ENCODE results near the gene PDGFB.
A peak's percentile ranks its signal among the peaks of the same experiment; 100 is the strongest.

PDGFB gene

DNA sequence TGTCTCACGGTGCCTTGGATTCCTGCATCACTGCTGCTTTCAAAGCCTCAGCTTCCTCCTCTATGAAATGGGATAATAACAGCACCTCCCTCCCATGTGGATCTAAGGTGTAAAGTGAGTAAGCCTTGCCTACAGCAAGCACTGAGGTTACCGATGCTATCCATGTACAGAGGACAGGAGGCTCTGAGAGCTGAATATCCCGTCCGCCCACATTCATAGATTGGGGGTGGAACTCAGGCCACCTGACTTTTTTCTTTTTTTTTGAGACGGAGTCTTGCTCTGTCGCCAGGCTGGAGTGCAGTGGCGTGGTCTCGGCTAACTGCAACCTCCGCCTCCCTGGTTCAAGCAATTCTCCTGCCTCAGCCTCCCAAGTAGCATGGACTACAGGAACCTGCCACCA is 12.5 kb downstream of the PDGFB start:
- in situ Hi-C loops (cut with HindIII; ENCODE audit: low pct_ligation_motif_present, low sequenced_read_pairs) = no loop called here
- DNase-seq = no peak
- no peaks in the 10 kb centered on the region for H3K36me3 ChIP-seq (replicated peaks)
- no peaks in the 10 kb centered on the region for H3K27me3 ChIP-seq (replicated peaks)
- no peak overlapping the region for H3K27ac ChIP-seq
- H3K4me3 ChIP-seq (ENCODE audit: low read depth, low read length) = no peak overlapping the region
- TF ChIP-seq, protein P1, sequence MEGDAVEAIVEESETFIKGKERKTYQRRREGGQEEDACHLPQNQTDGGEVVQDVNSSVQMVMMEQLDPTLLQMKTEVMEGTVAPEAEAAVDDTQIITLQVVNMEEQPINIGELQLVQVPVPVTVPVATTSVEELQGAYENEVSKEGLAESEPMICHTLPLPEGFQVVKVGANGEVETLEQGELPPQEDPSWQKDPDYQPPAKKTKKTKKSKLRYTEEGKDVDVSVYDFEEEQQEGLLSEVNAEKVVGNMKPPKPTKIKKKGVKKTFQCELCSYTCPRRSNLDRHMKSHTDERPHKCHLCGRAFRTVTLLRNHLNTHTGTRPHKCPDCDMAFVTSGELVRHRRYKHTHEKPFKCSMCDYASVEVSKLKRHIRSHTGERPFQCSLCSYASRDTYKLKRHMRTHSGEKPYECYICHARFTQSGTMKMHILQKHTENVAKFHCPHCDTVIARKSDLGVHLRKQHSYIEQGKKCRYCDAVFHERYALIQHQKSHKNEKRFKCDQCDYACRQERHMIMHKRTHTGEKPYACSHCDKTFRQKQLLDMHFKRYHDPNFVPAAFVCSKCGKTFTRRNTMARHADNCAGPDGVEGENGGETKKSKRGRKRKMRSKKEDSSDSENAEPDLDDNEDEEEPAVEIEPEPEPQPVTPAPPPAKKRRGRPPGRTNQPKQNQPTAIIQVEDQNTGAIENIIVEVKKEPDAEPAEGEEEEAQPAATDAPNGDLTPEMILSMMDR (IDR thresholded peaks at IDR 0.05; ENCODE audit: low read depth, low read length, missing control alignments) = no peak

DNA sequence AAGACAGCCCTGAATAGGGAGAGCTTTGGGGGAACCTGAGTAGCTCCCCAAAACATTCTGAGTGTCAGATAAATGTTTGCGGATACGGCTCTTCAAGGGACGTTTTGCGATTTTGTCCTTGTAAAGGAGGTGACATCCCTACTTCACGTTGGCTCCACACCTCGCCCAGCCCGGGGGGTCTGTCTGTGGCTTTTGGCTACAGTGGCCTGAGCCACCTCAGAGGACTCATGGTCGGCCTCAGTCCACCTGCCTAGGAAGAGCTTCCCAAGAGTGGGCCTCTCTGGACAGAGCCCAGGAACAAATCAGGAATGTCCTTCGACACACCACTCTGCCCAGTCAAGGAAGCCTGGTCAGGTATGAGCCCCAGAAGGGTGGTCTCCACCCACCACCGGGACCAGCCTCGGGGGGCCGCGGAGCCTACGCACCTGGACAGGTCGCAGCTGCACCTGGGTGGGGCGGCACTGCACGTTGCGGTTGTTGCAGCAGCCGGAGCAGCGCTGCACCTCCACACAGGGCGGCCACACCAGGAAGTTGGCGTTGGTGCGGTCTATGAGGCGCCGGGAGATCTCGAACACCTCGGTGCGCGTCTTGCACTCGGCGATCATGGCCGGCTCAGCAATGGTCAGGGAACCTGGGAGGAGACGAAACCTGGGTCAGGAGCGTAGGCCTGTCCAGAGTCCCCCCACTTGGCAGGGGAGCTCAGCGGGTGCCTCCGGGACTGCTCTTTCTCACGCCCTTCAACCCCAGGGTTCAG is 13.4 kb downstream of the PDGFB start:
- no peak overlapping the region for H3K4me3 ChIP-seq (ENCODE audit: low read depth, low read length)
- in situ Hi-C loops (cut with HindIII; ENCODE audit: low pct_ligation_motif_present, low sequenced_read_pairs) = no loop called here
- TF ChIP-seq, protein P1 (IDR thresholded peaks at IDR 0.05; ENCODE audit: low read depth, low read length, missing control alignments) = no peak
- no peaks in the 10 kb centered on the region for H3K36me3 ChIP-seq (replicated peaks)
- no peaks in the 10 kb centered on the region for H3K27me3 ChIP-seq (replicated peaks)
- no peak for DNase-seq
- no peak overlapping the region for H3K27ac ChIP-seq

GRCh38 chr22:39230261-39231196 is 14.3 kb downstream of the PDGFB start:
- Histone ChIP-seq H3K36me3 (replicated peaks) (no peaks in the 10 kb centered on the region), H3K4me3 (ENCODE audit: low read depth, low read length) (no peak overlapping the region), H3K27ac (no peak overlapping the region), H3K27me3 (replicated peaks) (no peaks in the 10 kb centered on the region)
- TF ChIP-seq, protein P1 (IDR thresholded peaks at IDR 0.05; ENCODE audit: low read depth, low read length, missing control alignments) = peak; percentile 25
- DNase-seq = no peak
- in situ Hi-C loops (cut with HindIII; ENCODE audit: low pct_ligation_motif_present, low sequenced_read_pairs) = no loop called here

- Histone ChIP-seq H3K27ac (no peak overlapping the region), H3K36me3 (replicated peaks) (no peaks in the 10 kb centered on the region), H3K27me3 (replicated peaks) (no peaks in the 10 kb centered on the region), H3K4me3 (ENCODE audit: low read depth, low read length) (no peak overlapping the region)
- no peak for DNase-seq
- TF ChIP-seq, protein P1 (IDR thresholded peaks at IDR 0.05; ENCODE audit: low read depth, low read length, missing control alignments) = no peak
- in situ Hi-C loops (cut with HindIII; ENCODE audit: low pct_ligation_motif_present, low sequenced_read_pairs) = no loop called here
Observed at GRCh38 chr22:39229688-39230260, 15.0 kb downstream of the PDGFB start.

DNA sequence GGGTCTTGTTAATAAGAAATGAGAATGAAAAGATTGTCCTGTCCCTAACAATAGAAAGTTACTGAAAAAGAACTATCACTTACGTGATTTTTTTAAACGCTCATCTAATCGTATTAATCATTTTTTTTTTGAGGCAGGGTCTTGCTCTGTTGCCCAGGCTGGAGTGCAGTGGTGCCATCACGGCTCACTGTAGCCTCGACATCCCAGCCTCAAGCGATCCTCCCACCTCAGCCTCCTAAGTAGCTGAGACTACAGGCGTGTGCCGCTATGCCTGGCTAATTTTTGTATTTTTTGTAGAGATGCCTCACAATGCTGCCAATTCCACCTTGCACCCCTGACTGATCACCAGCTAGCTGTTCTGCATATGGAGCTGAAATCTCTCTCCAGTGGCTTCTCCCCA is 15.7 kb downstream of the PDGFB start:
- Histone ChIP-seq H3K4me3 (ENCODE audit: low read depth, low read length) (no peak overlapping the region), H3K27me3 (replicated peaks) (no peaks in the 10 kb centered on the region), H3K36me3 (replicated peaks) (no peaks in the 10 kb centered on the region), H3K27ac (no peak overlapping the region)
- TF ChIP-seq, protein P1 (IDR thresholded peaks at IDR 0.05; ENCODE audit: low read depth, low read length, missing control alignments) = no peak
- in situ Hi-C loops (cut with HindIII; ENCODE audit: low pct_ligation_motif_present, low sequenced_read_pairs) = no loop called here
- DNase-seq = no peak

Measured in brain microvascular endothelial cell (primary cell).